GM18861 (cell line): ENCODE results near the gene RB1.

ENCODE experiments used
- ATAC-seq: cut with Tn5 transposase; IDR thresholded peaks from one replicate; pipeline ENCODE4 v1.9.1; 2021; ENCODE audit not compliant: unreplicated experiment

RB1 gene

GRCh38 chr13:48526286-48526685 lies 222.7 kb downstream of the RB1 start:
- ATAC-seq: no peak

- no peak for ATAC-seq
Measured at GRCh38 chr13:48527955-48528354, 224.4 kb downstream of the RB1 start.

- ATAC-seq: no peak
Measured at GRCh38 chr13:48528720-48529119, 225.2 kb downstream of the RB1 start.

- no peak for ATAC-seq
Measured at GRCh38 chr13:48530833-48531232, 227.3 kb downstream of the RB1 start.
